ENCODE results near the gene NFATC2IP. TPM values are rescaled to one million over a fixed set of nuclear protein-coding genes. Genes with fewer than 3 reads are reported as not detected.

The NFATC2IP gene
- total RNA-seq (2014; rRNA removed; shearing (Covaris generic)), result 12.1 and 16.8 TPM in 2 replicates
- 11.4 and 15.7 TPM in 2 replicates for polyA plus RNA-seq (2016; fragmentation: Nextera tagmentation; extraction: Ambion mirVana)

DNA sequence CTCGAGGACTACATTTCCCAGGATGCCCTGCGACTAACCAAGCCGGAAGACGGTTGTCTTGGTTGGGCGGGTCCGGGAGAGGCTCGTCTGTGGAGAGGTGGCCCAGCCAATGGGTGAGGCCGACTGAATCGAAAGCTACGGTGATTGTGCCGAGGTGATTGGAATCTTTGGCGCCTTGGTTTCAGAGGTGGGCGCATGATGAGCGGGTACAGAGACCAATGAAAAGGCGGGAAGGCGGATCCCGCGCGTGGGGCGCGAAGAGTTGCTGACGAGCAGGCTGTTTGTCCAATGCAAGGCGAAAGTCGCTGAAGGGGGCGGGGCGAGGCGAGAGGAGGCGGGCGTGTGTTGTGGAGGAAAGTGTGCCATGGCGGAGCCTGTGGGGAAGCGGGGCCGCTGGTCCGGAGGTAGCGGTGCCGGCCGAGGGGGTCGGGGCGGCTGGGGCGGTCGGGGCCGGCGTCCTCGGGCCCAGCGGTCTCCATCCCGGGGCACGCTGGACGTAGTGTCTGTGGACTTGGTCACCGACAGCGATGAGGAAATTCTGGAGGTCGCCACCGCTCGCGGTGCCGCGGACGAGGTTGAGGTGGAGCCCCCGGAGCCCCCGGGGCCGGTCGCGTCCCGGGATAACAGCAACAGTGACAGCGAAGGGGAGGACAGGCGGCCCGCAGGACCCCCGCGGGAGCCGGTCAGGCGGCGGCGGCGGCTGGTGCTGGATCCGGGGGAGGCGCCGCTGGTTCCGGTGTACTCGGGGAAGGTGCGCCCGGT lies at the start of gene NFATC2IP:
NFATC2IP (plus strand) TSS at position 290 of the 762 bp plus-strand sequence; CDS start at position 365, 75 bp downstream.
- peak within 1 kb of the TSS; percentile 85 for H3K9ac ChIP-seq
- H3K9me2 ChIP-seq (ENCODE audit: insufficient read depth), result no peaks in the 10 kb centered on the region
- DNase-seq, result peak; percentile 100
- H3K79me2 ChIP-seq (ENCODE audit: insufficient read depth), result peaks cover 36% of the 10 kb centered on the region
- H3K4me3 ChIP-seq, result peak within 1 kb of the TSS; percentile 87
- H3K4me1 ChIP-seq (ENCODE audit: insufficient read depth), result no peaks in the 10 kb centered on the region
- peak within 1 kb of the TSS; percentile 95 for H2AFZ ChIP-seq
- H3K27me3 ChIP-seq (replicated peaks; ENCODE audit: insufficient read depth), result no peaks in the 10 kb centered on the region
- peaks cover 6% of the 10 kb centered on the region; the same call in 1 of the 2 replicates for H3K36me3 ChIP-seq (ENCODE audit: low read depth)
- peak within 1 kb of the TSS; percentile 23; the same call in 1 of the 2 replicates for H3K27ac ChIP-seq
- 2% methylated on average over 23 to 71 of the region's 79 CpGs for WGBS, 2 experiments (ENCODE audit: low coverage in 1 of 2, low lambda C conversion rate in 2 of 2, missing lambda C conversion rate in 2 of 2)
- no peaks in the 10 kb centered on the region for H3F3A ChIP-seq (ENCODE audit: insufficient read depth)
- in situ Hi-C loops (cut with MboI), result no loop called here
- peak within 1 kb of the TSS; percentile 98 for H3K4me2 ChIP-seq (ENCODE audit: unreplicated experiment)
- no peaks in the 10 kb centered on the region for H4K20me1 ChIP-seq (ENCODE audit: insufficient read depth)
- TF ChIP-seq EZH2 (IDR thresholded peaks at IDR 0.05; ENCODE audit: insufficient read depth, poor library complexity, severe bottlenecking) (no peak), EZH2phosphoT487 (IDR thresholded peaks at IDR 0.05; ENCODE audit: insufficient read depth, low read depth) (no peak)
- no peaks in the 10 kb centered on the region for H3K9me3 ChIP-seq (ENCODE audit: low read depth)

DNA sequence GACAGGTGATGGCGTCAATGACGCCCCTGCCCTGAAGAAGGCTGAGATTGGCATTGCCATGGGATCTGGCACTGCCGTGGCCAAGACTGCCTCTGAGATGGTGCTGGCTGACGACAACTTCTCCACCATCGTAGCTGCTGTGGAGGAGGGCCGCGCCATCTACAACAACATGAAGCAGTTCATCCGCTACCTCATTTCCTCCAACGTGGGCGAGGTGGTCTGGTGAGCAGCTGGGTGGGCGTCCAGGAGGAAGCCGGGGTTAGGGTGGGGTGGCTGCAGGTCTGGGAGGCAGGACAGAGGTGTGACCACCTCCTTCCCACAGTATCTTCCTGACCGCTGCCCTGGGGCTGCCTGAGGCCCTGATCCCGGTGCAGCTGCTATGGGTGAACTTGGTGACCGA lies 48.9 kb upstream of the NFATC2IP start:
- no peak for TF ChIP-seq EZH2phosphoT487 (IDR thresholded peaks at IDR 0.05; ENCODE audit: insufficient read depth, low read depth)
- TF ChIP-seq EZH2 (IDR thresholded peaks at IDR 0.05; ENCODE audit: insufficient read depth, poor library complexity, severe bottlenecking), result no peak
- 85 to 86% methylated on average over 14 to 15 of the region's 15 CpGs for WGBS, 2 experiments (ENCODE audit: low coverage in 1 of 2, low lambda C conversion rate in 2 of 2, missing lambda C conversion rate in 2 of 2)
- H4K20me1 ChIP-seq (ENCODE audit: insufficient read depth), result no peaks in the 10 kb centered on the region

DNA sequence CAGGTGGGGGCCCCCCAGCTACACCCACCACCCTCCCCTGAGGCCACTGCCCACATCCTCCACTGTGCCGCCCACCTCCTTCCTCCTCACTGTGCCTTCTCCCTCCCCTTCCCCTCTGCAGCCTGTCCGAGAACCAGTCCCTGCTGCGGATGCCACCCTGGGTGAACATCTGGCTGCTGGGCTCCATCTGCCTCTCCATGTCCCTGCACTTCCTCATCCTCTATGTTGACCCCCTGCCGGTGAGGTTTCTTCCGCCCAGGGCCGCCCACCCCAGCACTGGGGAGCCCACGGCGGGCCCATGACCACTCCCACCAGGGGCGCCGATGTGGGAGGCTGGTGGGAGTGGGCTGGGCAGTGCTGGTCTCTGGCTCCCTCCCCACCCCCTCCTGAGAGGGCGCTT lies 47.8 kb upstream of the NFATC2IP start:
- no peaks in the 10 kb centered on the region for H3K79me2 ChIP-seq (ENCODE audit: insufficient read depth)
- H3K9me2 ChIP-seq (ENCODE audit: insufficient read depth), result no peaks in the 10 kb centered on the region
- no peak overlapping the region for H2AFZ ChIP-seq
- H3K9me3 ChIP-seq (ENCODE audit: low read depth), result no peaks in the 10 kb centered on the region
- no peaks in the 10 kb centered on the region for H3K4me1 ChIP-seq (ENCODE audit: insufficient read depth)
- peaks cover 2% of the 10 kb centered on the region; the same call in 1 of the 2 replicates for H3K36me3 ChIP-seq (ENCODE audit: low read depth)
- no peak overlapping the region for H3K4me3 ChIP-seq
- H3K27me3 ChIP-seq (replicated peaks; ENCODE audit: insufficient read depth), result no peaks in the 10 kb centered on the region
- TF ChIP-seq EZH2 (IDR thresholded peaks at IDR 0.05; ENCODE audit: insufficient read depth, poor library complexity, severe bottlenecking), result no peak
- TF ChIP-seq EZH2phosphoT487 (IDR thresholded peaks at IDR 0.05; ENCODE audit: insufficient read depth, low read depth), result no peak
- H3K27ac ChIP-seq, result no peak overlapping the region
- no peaks in the 10 kb centered on the region for H4K20me1 ChIP-seq (ENCODE audit: insufficient read depth)
- DNase-seq, result no peak
- H3F3A ChIP-seq (ENCODE audit: insufficient read depth), result no peaks in the 10 kb centered on the region
- WGBS, 2 experiments (ENCODE audit: low coverage in 1 of 2, low lambda C conversion rate in 2 of 2, missing lambda C conversion rate in 2 of 2), result 69 to 88% methylated on average over 10 to 11 of the region's 11 CpGs
- H3K9ac ChIP-seq, result no peak overlapping the region
- in situ Hi-C loops (cut with MboI), result no loop called here
- H3K4me2 ChIP-seq (ENCODE audit: unreplicated experiment), result no peak overlapping the region

More for the DNA sequence above, 48.9 kb upstream of the NFATC2IP start:
- no peaks in the 10 kb centered on the region for H3K27me3 ChIP-seq (replicated peaks; ENCODE audit: insufficient read depth)
- H3K4me3 ChIP-seq, result no peak overlapping the region
- H3K4me1 ChIP-seq (ENCODE audit: insufficient read depth), result no peaks in the 10 kb centered on the region
- H3K9me2 ChIP-seq (ENCODE audit: insufficient read depth), result no peaks in the 10 kb centered on the region
- no peaks in the 10 kb centered on the region for H3F3A ChIP-seq (ENCODE audit: insufficient read depth)
- no peak overlapping the region for H3K27ac ChIP-seq
- in situ Hi-C loops (cut with MboI), result no loop called here
- no peaks in the 10 kb centered on the region for H3K79me2 ChIP-seq (ENCODE audit: insufficient read depth)
- H3K4me2 ChIP-seq (ENCODE audit: unreplicated experiment), result no peak overlapping the region
- H3K36me3 ChIP-seq (ENCODE audit: low read depth), result no peaks in the 10 kb centered on the region
- no peaks in the 10 kb centered on the region for H3K9me3 ChIP-seq (ENCODE audit: low read depth)
- no peak overlapping the region for H3K9ac ChIP-seq
- H2AFZ ChIP-seq, result no peak overlapping the region
- DNase-seq, result no peak

DNA sequence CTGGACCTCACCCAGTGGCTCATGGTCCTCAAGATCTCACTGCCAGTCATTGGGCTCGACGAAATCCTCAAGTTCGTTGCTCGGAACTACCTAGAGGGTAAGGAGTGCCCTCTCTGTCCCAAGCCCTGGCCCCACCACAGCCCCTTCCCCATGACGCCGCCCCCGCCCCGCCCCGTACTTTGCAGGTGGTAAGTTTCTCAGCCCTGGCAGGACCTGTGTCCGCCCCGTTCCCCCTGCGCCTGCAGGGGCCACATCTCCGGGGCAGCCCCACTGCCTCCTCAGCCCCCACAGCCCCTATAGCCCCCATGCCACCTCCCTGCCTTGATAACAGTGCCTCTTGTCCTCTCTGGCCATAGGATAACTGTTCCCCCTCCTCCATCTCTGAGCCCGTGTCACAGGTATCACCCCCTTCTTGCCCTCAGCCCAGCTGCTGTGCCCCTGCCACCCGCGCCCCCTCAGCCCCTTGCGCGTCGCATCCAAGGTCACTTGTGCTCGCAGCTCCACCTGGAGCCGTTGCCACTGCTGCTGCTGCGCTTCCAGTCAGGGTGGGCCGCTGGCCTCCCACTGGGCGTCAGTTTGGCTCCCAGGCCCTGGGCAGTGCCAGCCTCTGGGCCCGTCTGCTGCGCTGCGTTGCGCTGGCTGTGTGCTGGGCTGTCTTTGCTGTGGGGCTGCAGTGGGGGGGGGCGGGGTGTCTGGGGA lies 47.2 kb upstream of the NFATC2IP start:
- H3K4me2 ChIP-seq (ENCODE audit: unreplicated experiment), result no peak overlapping the region
- H3K9ac ChIP-seq, result no peak overlapping the region
- H3K9me3 ChIP-seq (ENCODE audit: low read depth), result no peaks in the 10 kb centered on the region
- no peaks in the 10 kb centered on the region for H3F3A ChIP-seq (ENCODE audit: insufficient read depth)
- no peak overlapping the region for H2AFZ ChIP-seq
- H3K4me1 ChIP-seq (ENCODE audit: insufficient read depth), result no peaks in the 10 kb centered on the region
- in situ Hi-C loops (cut with MboI), result no loop called here
- WGBS, 2 experiments (ENCODE audit: low coverage in 1 of 2, low lambda C conversion rate in 2 of 2, missing lambda C conversion rate in 2 of 2), result 89 to 96% methylated on average over 13 to 29 of the region's 29 CpGs
- H3K9me2 ChIP-seq (ENCODE audit: insufficient read depth), result no peaks in the 10 kb centered on the region
- no peak overlapping the region for H3K4me3 ChIP-seq
- TF ChIP-seq EZH2 (IDR thresholded peaks at IDR 0.05; ENCODE audit: insufficient read depth, poor library complexity, severe bottlenecking) (no peak), EZH2phosphoT487 (IDR thresholded peaks at IDR 0.05; ENCODE audit: insufficient read depth, low read depth) (no peak)
- no peaks in the 10 kb centered on the region for H3K27me3 ChIP-seq (replicated peaks; ENCODE audit: insufficient read depth)
- H3K27ac ChIP-seq, result no peak overlapping the region
- H3K79me2 ChIP-seq (ENCODE audit: insufficient read depth), result no peaks in the 10 kb centered on the region
- DNase-seq, result no peak
- H3K36me3 ChIP-seq (ENCODE audit: low read depth), result peaks cover 6% of the 10 kb centered on the region; the same call in 1 of the 2 replicates
- no peaks in the 10 kb centered on the region for H4K20me1 ChIP-seq (ENCODE audit: insufficient read depth)

Measured in GM23248 (cell line).